GM13976 (cell line): ENCODE measurements around the gene TPM2.

Experiments used
- DNase-seq: peaks from one replicate; pipeline ENCODE4 v3.0.0; 2012; ENCODE audit warnings: low spot score
- CTCF ChIP-seq: IDR thresholded peaks from 2 replicates; pipeline ENCODE4 v1.5.1; 2012; ENCODE audit warnings: borderline replicate concordance, mild to moderate bottlenecking; ENCODE audit not compliant: insufficient read depth; ENCODE audit errors: extremely low read depth, missing control alignments, control extremely low read depth
- in situ Hi-C: fragments of 300-500 bp; cut with MboI; formaldehyde crosslinking; loops from one replicate; pipeline ENCODE4 v1.12.0; 2022; ENCODE audit warnings: low sequenced_read_pairs, mixed read lengths, inconsistent platforms; ENCODE audit not compliant: unreplicated experiment

The TPM2 gene

GRCh38 chr9:35732800-35733541 lies 43.2 kb upstream of the TPM2 start:
- in situ Hi-C loops: no loop called here
- peak; percentile 55 for DNase-seq
- TF ChIP-seq CTCF: peak; percentile 20

GRCh38 chr9:35732185-35732799 lies 42.6 kb upstream of the TPM2 start, which contains the start of the genes CREB3 and TLN1:
Gene CREB3, plus strand, starts transcription at chr9:35732666. Its CDS starts 107 bp downstream, at chr9:35732773.
Gene TLN1, minus strand, starts transcription at chr9:35732195. Its CDS starts 6,501 bp downstream, at chr9:35725694.
- in situ Hi-C loops: no loop called here
- DNase-seq: peak; percentile 97
- peak; percentile 32 for TF ChIP-seq CTCF

- in situ Hi-C loops: no loop called here
- DNase-seq: no peak
- TF ChIP-seq CTCF: no peak
These were observed 41.9 kb upstream of the TPM2 start for GRCh38 chr9:35731415-35732184.

GRCh38 chr9:35730486-35730854 lies 40.7 kb upstream of the TPM2 start:
- no peak for DNase-seq
- in situ Hi-C loops: no loop called here
- TF ChIP-seq CTCF: no peak

GRCh38 chr9:35729700-35730485 lies 40.2 kb upstream of the TPM2 start:
- no peak for DNase-seq
- peak; percentile 27 for TF ChIP-seq CTCF
- in situ Hi-C loops: no loop called here

GRCh38 chr9:35729101-35729500 lies 39.4 kb upstream of the TPM2 start:
- in situ Hi-C loops: no loop called here
- no peak for TF ChIP-seq CTCF
- DNase-seq: no peak
